Measurements from ENCODE around the gene LAX1. TPM values are rescaled to one million over a fixed set of nuclear protein-coding genes. Genes with fewer than 3 reads are reported as not detected.

The LAX1 gene
- polyA plus RNA-seq, 1 donor (not counting 4 experiments of a cell fraction or from before 2014, with no cell fraction given) = 0.07 TPM

GRCh38 chr1:203764105-203765028 lies 616 bp upstream of the LAX1 start:
- H3K9me3 ChIP-seq (ENCODE audit: control insufficient read depth, low read depth, low read length) = no peaks in the 10 kb centered on the region
- H3K36me3 ChIP-seq (ENCODE audit: control insufficient read depth in 2 of 2, extremely low read depth in 1 of 2, insufficient read depth in 2 of 2, low read length in 2 of 2) = no peaks in the 10 kb centered on the region
- no peak overlapping the region for H3K9ac ChIP-seq (ENCODE audit: control insufficient read depth, extremely low read depth, insufficient read depth, low read length)
- TF ChIP-seq CTCF (optimal IDR thresholded peaks at IDR 0.05 in 1 of 3, IDR thresholded peaks at IDR 0.05 in 1 of 3, conservative IDR thresholded peaks at IDR 0.05 in 1 of 3; ENCODE audit: extremely low read depth in 1 of 3, insufficient read depth in 2 of 3, low read length in 3 of 3) (no peak), EZH2 (IDR thresholded peaks at IDR 0.05; ENCODE audit: low read length) (no peak)
- H3K27me3 ChIP-seq (ENCODE audit: control insufficient read depth, extremely low read depth, insufficient read depth, low read length) = no peaks in the 10 kb centered on the region
- H3K79me2 ChIP-seq (ENCODE audit: control insufficient read depth, insufficient read depth, low read length) = no peaks in the 10 kb centered on the region
- no peak overlapping the region for H2AFZ ChIP-seq (ENCODE audit: control insufficient read depth, low read length)
- H3K4me2 ChIP-seq (ENCODE audit: control insufficient read depth, extremely low read depth, insufficient read depth, low read depth, low read length) = no peak overlapping the region
- H3K4me3 ChIP-seq (ENCODE audit: control insufficient read depth in 2 of 3, extremely low read depth in 1 of 3, insufficient read depth in 2 of 3, low read depth in 1 of 3, low read length in 3 of 3) = no peak overlapping the region
- dilution Hi-C loops (cut with MboI; ENCODE audit: extremely low pct_ligation_motif_present, low sequenced_read_pairs) = no loop called here
- FAIRE-seq = no peak
- no peak overlapping the region for H3K27ac ChIP-seq (ENCODE audit: control insufficient read depth, insufficient read depth, low read length)
- H3K4me1 ChIP-seq (ENCODE audit: control insufficient read depth, extremely low read depth, insufficient read depth, low read length) = peaks cover 18% of the 10 kb centered on the region
- H3K9me1 ChIP-seq (ENCODE audit: control insufficient read depth, extremely low read depth, insufficient read depth, low read length) = no peaks in the 10 kb centered on the region
- H4K20me1 ChIP-seq (ENCODE audit: control insufficient read depth, extremely low read depth, insufficient read depth, low read length) = no peaks in the 10 kb centered on the region
- DNase-seq (ENCODE audit: low read depth, low spot score) = no peak

- Histone ChIP-seq H3K36me3 (ENCODE audit: control insufficient read depth in 2 of 2, extremely low read depth in 1 of 2, insufficient read depth in 2 of 2, low read length in 2 of 2) (no peaks in the 10 kb centered on the region), H3K27ac (ENCODE audit: control insufficient read depth, insufficient read depth, low read length) (peak overlapping the region; percentile 87), H2AFZ (ENCODE audit: control insufficient read depth, low read length) (peak overlapping the region; percentile 81), H3K4me1 (ENCODE audit: control insufficient read depth, extremely low read depth, insufficient read depth, low read length) (peaks cover 17% of the 10 kb centered on the region), H3K4me2 (ENCODE audit: control insufficient read depth, extremely low read depth, insufficient read depth, low read depth, low read length) (peak overlapping the region; percentile 37), H3K9ac (ENCODE audit: control insufficient read depth, extremely low read depth, insufficient read depth, low read length) (peak overlapping the region; percentile 60), H3K9me3 (ENCODE audit: control insufficient read depth, low read depth, low read length) (no peaks in the 10 kb centered on the region), H4K20me1 (ENCODE audit: control insufficient read depth, extremely low read depth, insufficient read depth, low read length) (no peaks in the 10 kb centered on the region), H3K79me2 (ENCODE audit: control insufficient read depth, insufficient read depth, low read length) (no peaks in the 10 kb centered on the region), H3K9me1 (ENCODE audit: control insufficient read depth, extremely low read depth, insufficient read depth, low read length) (no peaks in the 10 kb centered on the region), H3K4me3 (ENCODE audit: control insufficient read depth in 2 of 3, extremely low read depth in 1 of 3, insufficient read depth in 2 of 3, low read depth in 1 of 3, low read length in 3 of 3) (no peak overlapping the region), H3K27me3 (ENCODE audit: control insufficient read depth, extremely low read depth, insufficient read depth, low read length) (no peaks in the 10 kb centered on the region)
- TF ChIP-seq CTCF (optimal IDR thresholded peaks at IDR 0.05 in 1 of 3, IDR thresholded peaks at IDR 0.05 in 1 of 3, conservative IDR thresholded peaks at IDR 0.05 in 1 of 3; ENCODE audit: extremely low read depth in 1 of 3, insufficient read depth in 2 of 3, low read length in 3 of 3) = no peak
- dilution Hi-C loops (cut with MboI; ENCODE audit: extremely low pct_ligation_motif_present, low sequenced_read_pairs) = no loop called here
- peak; percentile 51 for FAIRE-seq
- DNase-seq (ENCODE audit: low read depth, low spot score) = peak; percentile 21
These were observed 3.3 kb downstream of the LAX1 start for GRCh38 chr1:203768256-203768655.
